Activated CD4-positive, CD25-positive, alpha-beta regulatory T cell treated with anti-CD3 and anti-CD28 coated beads, Interleukin-2, amount 50 U/mL, for 16 hours (primary cell): ENCODE data around the gene GRIK2.
"Not testable (repeated sequence)": the region's sequence is repeated elsewhere in the genome, so short reads cannot be mapped to it uniquely, and the experiment has no call there.

Experiments used
- DNase-seq: peaks from one replicate; pipeline ENCODE4 v3.0.0-alpha.2; 2020; ENCODE audit warnings: low read depth, low spot score

GRIK2 gene

DNA sequence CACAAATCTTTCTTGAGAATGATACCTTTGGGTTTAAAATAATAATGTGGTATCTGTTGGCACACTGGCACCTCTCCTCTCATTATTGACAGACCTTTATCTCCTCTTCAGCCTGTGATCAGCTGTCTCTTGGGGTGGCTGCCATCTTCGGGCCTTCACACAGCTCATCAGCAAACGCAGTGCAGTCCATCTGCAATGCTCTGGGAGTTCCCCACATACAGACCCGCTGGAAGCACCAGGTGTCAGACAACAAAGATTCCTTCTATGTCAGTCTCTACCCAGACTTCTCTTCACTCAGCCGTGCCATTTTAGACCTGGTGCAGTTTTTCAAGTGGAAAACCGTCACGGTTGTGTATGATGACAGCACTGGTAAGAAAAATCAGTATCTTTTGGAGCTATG, 232.8 kb downstream of the GRIK2 start:
- DNase-seq: no peak

DNA sequence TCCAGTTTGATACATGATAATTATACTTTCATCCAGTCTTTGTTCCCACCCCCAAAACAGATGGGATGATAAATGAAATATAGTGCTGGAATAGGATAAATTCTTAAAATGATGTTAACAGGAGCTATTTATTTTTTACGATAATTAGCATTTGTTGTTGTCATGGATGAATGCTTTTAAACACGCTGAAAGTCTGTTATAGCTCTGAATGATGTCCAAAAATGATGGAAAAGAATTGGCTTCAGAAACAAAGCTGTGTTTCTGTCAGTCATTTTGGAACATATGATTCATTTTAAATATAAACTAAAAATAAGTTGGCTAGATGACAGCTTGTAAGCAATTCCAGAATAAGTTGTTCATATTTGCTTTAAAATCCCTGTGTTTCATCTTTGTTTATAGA, 237.4 kb downstream of the GRIK2 start:
- no peak for DNase-seq

DNA sequence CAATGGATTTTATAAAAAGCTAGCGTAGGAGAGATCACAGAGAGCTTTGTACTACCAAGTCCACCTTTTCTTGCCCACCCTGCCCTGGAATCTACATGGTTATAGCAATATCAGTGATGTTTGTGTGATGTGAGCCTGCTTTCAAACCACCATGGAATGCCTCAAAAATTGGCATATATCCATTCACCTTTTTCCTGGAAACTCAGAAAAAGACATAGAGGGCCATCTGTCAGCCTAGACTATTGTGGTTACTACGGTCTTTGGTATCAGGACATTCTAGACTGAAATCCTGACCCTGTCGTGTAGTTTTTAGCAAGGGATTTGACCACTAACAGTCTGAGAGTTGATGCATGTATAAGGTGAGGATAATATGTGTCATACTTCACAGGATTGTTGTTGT, 239.6 kb downstream of the GRIK2 start:
- DNase-seq: no peak

DNA sequence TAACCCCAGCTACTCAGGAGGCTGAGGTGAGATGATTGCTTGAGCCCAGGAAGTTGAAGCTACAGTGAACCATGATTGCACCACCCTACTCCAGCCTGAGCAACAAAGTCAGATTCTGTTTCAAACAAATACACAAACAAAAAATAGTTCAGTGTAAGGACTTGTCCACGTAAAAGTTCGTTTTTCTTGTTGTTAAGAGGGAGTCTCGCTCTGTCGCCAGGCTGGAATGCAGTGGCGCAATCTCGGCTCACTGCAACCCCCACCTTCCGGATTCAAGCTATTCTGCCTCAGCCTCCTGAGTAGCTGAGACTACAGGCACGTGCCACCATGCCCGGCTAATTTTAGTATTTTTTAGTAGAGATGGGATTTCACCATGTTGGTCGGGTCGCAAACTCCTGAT, 245.4 kb downstream of the GRIK2 start:
- DNase-seq: not testable (repeated sequence)

DNA sequence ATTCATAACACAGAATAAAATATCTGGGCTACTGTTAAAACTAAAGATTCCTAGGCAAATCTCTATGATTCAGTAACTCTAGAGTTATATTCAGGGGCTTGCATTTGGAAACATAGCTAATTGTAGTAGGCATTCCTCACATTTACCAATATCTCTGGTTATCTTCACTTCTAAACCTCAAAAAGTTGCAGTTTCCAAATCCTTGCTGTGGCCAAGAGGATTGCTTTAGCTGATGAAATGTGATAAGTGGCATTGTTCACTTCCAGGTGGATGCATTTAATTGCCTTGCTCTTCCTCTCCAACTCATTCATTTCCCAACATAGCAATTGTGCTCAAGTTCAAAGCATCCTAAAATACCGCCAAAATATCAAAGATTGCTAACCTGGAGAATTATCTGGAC, 246.6 kb downstream of the GRIK2 start:
- DNase-seq: no peak

DNA sequence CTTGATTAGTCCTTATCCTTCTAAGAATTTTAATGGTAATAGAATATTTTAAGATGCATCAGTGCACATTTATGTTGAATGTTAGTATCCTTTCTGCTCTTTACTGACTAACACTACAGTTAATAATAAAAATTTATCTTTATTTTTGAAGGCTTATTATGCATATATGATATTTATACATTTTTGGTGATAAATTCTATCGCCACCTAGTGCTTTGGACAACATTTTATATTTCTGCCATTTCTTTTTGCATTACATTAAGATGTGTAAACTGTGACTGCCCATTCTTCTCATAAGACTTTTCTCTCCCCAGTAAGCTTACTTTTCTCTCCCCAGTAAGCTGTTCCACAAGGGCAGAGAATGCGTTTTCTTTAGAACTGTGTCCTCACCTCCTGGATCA, 252.3 kb downstream of the GRIK2 start:
- no peak for DNase-seq

DNA sequence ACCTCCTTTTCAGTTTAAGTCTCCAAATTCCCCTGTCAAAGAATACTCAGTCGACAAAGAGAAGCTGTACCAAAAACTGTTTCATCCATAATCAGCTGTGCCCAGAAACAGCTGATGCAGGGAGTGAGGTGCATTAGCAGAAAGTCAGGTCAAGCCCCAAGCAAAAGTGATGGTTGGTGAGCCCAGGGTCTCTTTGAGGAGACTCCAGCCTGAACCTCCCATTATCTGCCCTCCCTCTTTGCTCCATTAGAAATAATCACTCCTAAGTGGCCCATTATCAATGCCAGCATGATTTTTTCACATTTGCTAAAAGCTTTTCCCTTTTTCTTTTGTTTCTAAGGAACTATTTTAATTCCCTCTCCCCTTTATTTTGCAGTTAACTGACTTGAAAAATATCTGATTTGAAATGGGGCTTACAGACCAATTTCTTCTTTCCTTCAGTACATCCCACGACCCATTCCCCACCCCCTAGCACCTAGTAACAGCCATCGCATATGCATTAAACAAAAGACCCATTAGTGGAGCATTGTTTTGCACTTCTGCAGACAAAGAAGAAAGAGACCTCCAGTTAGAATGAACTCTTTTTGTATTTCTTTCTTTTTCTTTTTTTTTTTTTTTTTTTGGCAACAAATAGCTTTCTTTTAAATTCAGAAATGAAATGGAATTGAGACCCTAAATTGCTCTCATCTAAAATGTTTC, 257.0 kb downstream of the GRIK2 start:
- no peak for DNase-seq

DNA sequence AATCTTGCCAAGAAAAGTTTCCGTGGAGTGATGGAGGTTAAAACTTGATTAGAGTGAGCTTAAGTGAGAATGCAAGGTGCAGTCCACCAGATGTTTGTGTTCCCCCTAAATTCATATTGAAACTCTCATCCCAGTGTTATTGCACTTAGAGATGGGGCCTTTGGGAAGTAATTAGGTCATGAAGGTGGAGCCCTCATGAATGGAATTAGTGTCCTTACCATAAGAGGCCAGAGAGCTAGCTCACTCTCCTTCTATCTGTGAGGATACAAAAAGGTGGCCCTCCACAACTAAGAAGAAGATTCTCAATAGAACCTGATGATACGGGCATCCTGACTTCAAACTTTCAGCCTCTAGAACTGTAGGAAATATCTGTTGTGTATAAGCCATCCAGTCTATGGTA, 258.6 kb downstream of the GRIK2 start:
- DNase-seq: no peak

DNA sequence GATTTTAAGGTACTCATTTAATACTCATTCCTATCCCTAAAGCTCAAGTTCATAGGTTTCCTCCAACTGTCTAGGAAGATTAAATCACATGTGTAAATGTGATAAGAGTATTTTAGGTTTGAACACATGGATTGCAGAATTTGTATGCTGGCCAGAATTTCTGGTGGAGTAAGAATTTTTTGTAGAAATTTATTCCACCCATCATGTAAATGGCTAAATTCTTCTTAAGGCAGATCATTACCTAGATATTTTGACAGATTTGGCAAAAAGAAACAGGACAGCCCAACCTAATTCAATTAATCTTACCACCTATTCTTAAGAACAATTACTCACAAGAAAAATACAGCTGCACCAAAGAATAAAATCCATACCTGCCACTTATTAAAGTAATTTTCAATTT, 261.6 kb downstream of the GRIK2 start:
- DNase-seq: no peak

DNA sequence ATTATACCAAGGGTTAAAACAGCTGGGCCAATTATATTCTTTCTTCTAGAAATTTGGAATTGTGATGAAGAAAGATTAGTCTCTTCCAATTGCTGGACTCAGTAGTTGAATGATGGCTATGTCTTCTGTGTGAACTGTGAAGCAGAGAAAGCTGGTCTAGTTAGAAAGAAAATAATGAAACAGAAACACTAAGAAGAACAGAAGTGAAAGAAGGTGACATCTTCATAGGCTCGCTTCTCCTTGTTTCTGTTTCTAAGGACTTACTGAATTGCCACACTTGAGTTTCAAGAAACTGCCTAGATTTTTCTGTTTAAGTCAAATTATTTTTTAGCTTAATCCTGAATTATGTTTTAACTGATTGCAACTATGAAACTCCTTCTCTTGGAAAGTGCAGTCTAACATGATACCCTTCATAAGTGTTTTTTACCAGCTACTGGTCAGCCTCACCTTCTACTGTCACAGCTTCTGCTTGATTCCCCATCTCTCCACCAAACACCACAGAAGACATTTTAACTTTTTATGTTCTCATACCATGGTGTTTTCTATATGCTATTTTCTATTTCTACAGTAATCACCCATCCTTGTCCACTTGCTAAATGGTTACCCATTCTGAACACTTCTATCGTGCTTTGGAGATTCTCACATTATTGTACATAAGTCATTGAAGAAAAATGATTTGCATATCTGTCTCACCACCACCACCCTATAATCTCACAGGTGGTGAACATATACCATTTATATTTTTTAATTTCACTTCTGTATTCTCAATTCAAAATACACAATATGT, 268.8 kb downstream of the GRIK2 start:
- DNase-seq: no peak

DNA sequence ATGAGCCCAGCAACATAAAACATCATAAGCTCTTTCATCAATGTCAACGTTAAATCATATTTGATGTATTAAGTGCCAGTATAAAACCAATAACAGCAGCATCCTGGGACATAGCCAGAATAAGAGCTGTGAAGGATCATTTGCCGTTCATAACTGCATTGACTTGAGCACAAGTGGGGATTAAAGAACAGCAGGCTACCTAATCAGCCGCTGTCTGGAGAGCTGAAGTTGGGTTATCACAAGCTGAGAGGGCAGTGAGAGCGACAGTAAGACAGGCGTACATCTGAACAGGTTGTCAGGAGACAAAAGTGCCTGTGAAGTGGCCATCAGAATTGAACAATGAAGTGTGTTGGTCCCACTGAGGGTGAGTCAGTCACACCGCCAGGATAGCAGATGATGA, 269.6 kb downstream of the GRIK2 start:
- DNase-seq: no peak

DNA sequence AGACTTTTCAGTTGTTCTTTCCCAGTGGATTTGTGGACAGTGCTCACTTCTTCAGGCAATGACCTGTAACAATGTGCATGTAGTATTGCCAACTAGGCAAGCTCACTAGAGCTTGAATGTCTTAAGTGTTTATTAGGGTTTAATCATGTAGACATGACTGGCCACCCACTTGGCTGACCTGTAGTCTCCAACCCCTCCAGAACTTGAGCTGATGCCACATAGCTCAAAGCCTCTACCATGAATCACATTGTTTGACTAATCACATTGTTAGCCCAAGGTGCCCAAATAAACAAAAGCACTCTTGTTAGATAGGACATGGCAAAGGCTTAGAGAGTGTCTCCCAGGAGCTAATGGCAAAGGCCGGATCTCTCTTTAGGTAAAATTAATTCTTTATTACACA, 272.7 kb downstream of the GRIK2 start:
- DNase-seq: no peak

DNA sequence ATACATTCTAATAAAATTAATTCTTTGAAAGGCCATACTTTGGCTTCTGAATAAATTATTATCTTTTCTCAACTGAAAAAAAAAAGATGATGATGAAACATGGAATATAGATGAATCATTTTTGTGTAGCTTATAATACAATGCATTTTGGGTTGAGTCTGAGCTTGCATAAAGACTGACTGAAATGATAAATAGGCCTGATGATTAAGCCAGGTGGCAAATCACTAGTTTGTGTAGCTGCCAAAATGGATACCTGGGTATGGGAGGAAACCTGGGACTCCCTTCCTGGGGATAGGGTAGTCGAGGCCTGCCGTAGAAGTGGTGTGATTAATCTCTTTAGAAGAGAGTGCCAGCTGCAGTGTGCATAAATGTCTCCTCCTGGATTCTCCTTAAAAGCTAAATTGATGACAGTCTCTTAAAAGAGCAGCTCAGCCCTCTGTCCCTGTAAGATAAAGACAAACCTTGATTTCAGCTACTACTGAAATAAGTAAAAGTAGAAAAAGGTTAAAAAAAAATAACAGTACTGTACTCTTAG, 275.1 kb downstream of the GRIK2 start:
- DNase-seq: no peak

DNA sequence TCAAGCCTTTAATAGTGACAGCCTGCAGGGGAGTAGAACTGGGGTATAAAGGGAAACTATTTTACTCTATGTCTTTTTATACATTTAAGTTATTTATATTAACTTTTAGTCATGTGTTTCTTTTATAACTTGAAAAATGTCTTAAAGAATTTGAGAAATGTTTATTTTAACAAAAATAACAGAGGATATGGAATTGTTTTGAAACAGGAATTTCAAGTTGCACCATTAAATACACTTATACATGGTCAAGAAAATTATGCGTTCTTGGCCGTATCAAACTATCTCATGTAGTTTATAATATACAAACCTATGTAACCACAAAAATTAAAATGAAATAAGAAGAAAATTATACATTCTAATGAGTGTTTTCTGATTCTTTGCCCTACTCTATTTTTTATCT, 282.7 kb downstream of the GRIK2 start:
- DNase-seq: no peak

DNA sequence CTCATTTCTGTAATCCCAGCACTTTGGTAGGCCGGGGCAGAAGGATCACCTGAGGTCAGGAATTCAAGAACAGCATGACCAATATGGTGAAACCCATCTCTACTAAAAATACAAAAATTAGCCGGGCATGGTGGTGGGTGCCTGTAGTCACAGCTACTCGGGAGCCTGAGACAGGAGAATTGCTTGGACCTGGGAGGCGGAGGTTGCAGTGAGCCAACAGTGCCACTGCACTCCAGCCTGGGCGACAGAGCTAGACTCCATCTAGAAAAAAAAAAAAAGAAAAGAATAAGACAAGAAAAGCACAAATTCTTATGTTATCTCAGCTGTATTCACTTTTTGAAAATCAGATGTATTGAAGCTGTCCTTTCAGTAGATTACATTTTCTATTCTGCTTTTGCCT, 289.4 kb downstream of the GRIK2 start:
- no peak for DNase-seq

DNA sequence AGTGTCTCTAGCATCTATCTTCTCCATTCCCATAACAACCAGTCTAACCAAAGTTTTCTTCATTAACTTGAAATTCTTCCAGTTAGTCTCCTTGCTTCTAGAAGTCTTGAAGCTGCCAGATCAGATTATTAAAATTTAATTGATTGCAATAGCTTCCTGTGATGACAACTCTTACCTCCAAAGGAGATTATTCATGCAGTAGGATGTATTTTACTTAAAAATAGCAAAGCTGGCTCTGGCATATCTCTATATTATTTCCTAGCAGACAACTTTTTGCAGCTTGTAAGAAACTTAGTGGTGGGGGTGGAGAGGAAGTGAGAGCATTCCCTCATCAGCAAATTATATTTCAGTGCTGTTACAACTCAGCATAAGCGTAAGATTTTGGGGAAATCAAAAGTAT, 290.4 kb downstream of the GRIK2 start:
- DNase-seq: no peak

DNA sequence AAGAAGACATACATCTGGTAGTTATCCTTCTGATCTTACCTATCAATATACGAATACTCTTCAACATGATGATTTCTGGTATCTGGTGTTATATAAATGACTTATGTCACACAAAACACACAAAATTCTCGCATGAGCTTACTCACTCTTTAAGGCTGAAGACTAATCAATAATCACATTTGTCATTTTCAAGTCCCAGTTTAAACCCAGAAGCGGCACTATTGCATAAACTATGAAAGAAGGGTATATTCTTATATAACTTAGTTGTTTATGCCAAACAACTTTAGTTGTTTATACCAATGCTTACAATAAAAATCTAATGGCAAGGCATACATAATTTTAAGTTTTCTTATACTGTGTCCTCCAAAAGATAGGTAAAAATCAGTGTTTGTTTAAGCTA, 293.1 kb downstream of the GRIK2 start:
- DNase-seq: no peak

DNA sequence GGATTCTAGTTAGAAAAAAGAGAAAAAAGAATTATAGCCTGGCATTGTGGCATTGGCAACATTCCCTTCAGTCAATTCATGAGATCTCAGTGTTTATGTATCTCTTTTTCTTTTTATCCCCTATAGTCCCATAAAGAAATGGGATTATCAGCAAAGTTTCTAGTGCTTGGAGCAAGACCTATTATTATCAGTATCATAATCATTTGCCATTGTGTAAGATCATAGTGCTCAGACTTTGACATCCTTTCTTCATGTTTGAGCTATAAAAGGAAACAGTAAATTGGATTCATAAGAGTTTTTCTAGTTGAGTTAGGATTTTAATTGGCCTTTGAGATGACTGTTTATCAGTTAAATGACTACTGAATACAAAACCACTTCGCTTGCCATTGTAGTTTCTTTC, 295.6 kb downstream of the GRIK2 start:
- DNase-seq: no peak

DNA sequence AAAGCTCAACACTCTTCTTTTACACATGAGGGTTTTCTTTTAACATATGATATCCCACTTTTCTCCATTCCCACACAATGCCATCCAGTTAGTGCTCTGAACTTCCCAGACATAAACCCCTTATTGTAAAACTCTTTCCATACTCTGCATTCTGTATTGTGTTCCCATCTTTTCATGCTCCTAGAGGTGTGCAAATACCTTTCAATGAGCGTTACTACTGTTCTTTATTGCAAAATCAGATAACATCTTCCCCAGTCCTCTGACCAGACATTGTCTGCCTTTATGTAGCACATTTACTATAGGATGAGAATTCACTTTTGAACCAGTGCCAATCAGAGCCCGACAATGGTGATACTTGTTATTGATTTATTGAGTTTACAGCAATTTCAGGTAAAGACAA, 296.2 kb downstream of the GRIK2 start:
- DNase-seq: no peak

DNA sequence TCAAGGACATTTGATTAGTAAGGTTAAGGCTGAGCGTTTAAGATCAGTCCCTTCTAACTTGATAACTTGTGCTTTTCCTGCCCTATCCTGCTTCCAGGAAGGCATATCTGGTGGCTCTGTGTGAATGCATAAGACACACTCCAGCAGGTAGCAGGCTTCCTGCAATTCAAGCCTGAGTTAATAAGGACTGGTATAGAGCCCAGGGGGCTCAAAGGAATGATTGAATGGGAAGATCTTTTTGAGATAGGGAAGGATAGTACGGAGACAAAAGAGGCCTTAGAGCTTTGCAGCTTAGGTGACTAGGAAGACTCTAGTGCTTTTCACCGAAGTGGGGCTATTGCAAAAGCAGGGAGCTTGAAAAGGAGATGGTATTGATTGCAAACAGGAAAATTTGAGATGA, 307.1 kb downstream of the GRIK2 start:
- no peak for DNase-seq

DNA sequence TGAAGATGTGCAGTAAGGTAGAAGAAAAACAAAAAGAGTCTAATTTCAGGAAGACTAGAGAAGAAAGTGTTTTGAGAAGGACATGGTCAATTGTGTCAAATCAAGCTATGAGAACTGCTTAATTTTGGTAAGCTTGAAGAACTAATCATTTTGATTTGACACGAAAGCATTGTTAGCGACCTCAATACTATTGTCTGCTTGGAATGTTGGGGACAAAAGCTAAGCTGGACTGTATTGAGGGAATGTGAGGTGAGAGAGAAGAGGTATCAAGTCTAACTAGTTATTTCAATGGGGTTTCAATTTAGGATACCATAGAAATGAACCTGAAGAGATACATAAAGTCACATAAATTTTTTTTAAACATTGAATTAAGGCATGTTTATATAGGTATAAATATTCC, 309.8 kb downstream of the GRIK2 start:
- DNase-seq: no peak

DNA sequence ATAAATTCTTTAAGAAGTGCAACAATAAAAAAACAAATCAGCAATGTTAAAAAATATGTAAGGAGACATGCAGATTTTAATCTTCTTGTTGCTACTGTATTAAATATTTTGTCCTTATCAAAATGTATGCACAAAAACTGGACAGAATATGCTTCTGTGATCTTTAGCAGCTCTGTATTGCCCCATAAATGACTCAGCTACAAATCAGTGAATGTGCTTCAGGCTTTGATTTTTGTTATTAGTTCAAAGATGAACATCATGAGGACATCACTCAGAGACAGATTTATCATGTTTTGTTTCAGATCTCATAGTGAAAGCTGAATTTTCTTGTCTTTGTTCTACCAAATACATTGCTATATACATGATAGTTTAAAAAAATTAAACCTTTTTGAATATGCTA, 312.4 kb downstream of the GRIK2 start:
- DNase-seq: no peak

DNA sequence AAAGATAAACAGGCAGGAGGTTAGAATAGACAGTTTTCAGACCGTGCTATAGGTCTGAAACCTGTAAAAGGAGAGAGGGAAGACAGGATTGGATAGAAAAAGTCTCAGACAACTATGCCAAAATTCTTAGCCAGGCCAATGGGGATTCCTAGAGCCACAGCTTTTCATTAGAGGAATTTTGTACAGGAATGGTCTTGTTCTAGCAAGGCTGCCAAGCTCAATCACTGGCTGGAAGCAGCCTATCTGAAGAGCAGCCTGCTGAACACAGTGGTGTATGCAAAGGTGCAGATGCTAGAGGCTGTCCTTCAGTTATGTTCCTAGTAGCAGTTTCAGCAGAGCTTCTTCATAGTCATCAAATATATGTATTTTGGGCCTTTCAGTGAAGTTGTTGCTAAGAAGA, 313.1 kb downstream of the GRIK2 start:
- no peak for DNase-seq
